ENCODE measurements around the gene TMEM169. TPM values are rescaled to one million over a fixed set of nuclear protein-coding genes. Genes with fewer than 3 reads are reported as not detected.

The TMEM169 gene
- total RNA-seq, 1 donor: 0.36 TPM

GRCh38 chr2:216073773-216074172, 7.9 kb upstream of the TMEM169 start:
- Histone ChIP-seq H4K20me1 (ENCODE audit: insufficient read depth, low read length) (no peaks in the 10 kb centered on the region), H3K4me2 (ENCODE audit: insufficient read depth, low read length) (no peak overlapping the region), H2AFZ (ENCODE audit: low read length) (no peak overlapping the region), H3K79me2 (ENCODE audit: insufficient read depth, low read length) (no peaks in the 10 kb centered on the region), H3K27me3 (ENCODE audit: insufficient read depth, low read length) (no peaks in the 10 kb centered on the region), H3K9me3 (ENCODE audit: low read depth, low read length) (no peaks in the 10 kb centered on the region), H3K36me3 (ENCODE audit: insufficient read depth, low read length) (no peaks in the 10 kb centered on the region), H3K4me1 (ENCODE audit: insufficient read depth, low read length) (no peaks in the 10 kb centered on the region), H3K4me3 (ENCODE audit: insufficient read depth, low read length) (no peak overlapping the region), H3K27ac (ENCODE audit: low read depth, low read length) (no peak overlapping the region)
- DNase-seq (ENCODE audit: insufficient read length, low spot score, missing footprints): no peak
- no peak for TF ChIP-seq CTCF (IDR thresholded peaks at IDR 0.05; ENCODE audit: extremely low read depth, low read depth, low read length)

GRCh38 chr2:216074380-216074779, 7.3 kb upstream of the TMEM169 start:
- Histone ChIP-seq H3K4me2 (ENCODE audit: insufficient read depth, low read length) (no peak overlapping the region), H4K20me1 (ENCODE audit: insufficient read depth, low read length) (no peaks in the 10 kb centered on the region), H3K36me3 (ENCODE audit: insufficient read depth, low read length) (no peaks in the 10 kb centered on the region), H3K9me3 (ENCODE audit: low read depth, low read length) (no peaks in the 10 kb centered on the region), H3K79me2 (ENCODE audit: insufficient read depth, low read length) (no peaks in the 10 kb centered on the region), H3K4me3 (ENCODE audit: insufficient read depth, low read length) (no peak overlapping the region), H3K27ac (ENCODE audit: low read depth, low read length) (no peak overlapping the region), H3K4me1 (ENCODE audit: insufficient read depth, low read length) (no peaks in the 10 kb centered on the region), H2AFZ (ENCODE audit: low read length) (no peak overlapping the region), H3K27me3 (ENCODE audit: insufficient read depth, low read length) (no peaks in the 10 kb centered on the region)
- no peak for DNase-seq (ENCODE audit: insufficient read length, low spot score, missing footprints)
- no peak for TF ChIP-seq CTCF (IDR thresholded peaks at IDR 0.05; ENCODE audit: extremely low read depth, low read depth, low read length)

- Histone ChIP-seq H3K27ac (ENCODE audit: low read depth, low read length) (no peak overlapping the region), H3K4me1 (ENCODE audit: insufficient read depth, low read length) (no peaks in the 10 kb centered on the region), H3K4me3 (ENCODE audit: insufficient read depth, low read length) (no peak overlapping the region), H3K4me2 (ENCODE audit: insufficient read depth, low read length) (no peak overlapping the region), H3K36me3 (ENCODE audit: insufficient read depth, low read length) (no peaks in the 10 kb centered on the region), H3K9me3 (ENCODE audit: low read depth, low read length) (no peaks in the 10 kb centered on the region), H2AFZ (ENCODE audit: low read length) (no peak overlapping the region), H3K79me2 (ENCODE audit: insufficient read depth, low read length) (no peaks in the 10 kb centered on the region), H3K27me3 (ENCODE audit: insufficient read depth, low read length) (no peaks in the 10 kb centered on the region), H4K20me1 (ENCODE audit: insufficient read depth, low read length) (no peaks in the 10 kb centered on the region)
- no peak for DNase-seq (ENCODE audit: insufficient read length, low spot score, missing footprints)
- no peak for TF ChIP-seq CTCF (IDR thresholded peaks at IDR 0.05; ENCODE audit: extremely low read depth, low read depth, low read length)
These were observed 6.9 kb upstream of the TMEM169 start for GRCh38 chr2:216074794-216075193.

- Histone ChIP-seq H3K4me2 (ENCODE audit: insufficient read depth, low read length) (no peak overlapping the region), H3K27me3 (ENCODE audit: insufficient read depth, low read length) (no peaks in the 10 kb centered on the region), H3K79me2 (ENCODE audit: insufficient read depth, low read length) (no peaks in the 10 kb centered on the region), H3K4me1 (ENCODE audit: insufficient read depth, low read length) (no peaks in the 10 kb centered on the region), H3K9me3 (ENCODE audit: low read depth, low read length) (no peaks in the 10 kb centered on the region), H2AFZ (ENCODE audit: low read length) (no peak overlapping the region), H4K20me1 (ENCODE audit: insufficient read depth, low read length) (no peaks in the 10 kb centered on the region), H3K4me3 (ENCODE audit: insufficient read depth, low read length) (no peak overlapping the region), H3K36me3 (ENCODE audit: insufficient read depth, low read length) (no peaks in the 10 kb centered on the region), H3K27ac (ENCODE audit: low read depth, low read length) (no peak overlapping the region)
- TF ChIP-seq CTCF (IDR thresholded peaks at IDR 0.05; ENCODE audit: extremely low read depth, low read depth, low read length): no peak
- DNase-seq (ENCODE audit: insufficient read length, low spot score, missing footprints): no peak
These were observed 5.9 kb upstream of the TMEM169 start for GRCh38 chr2:216075510-216076485.
